ENCODE data around the gene ARHGAP10.

Gene ARHGAP10

GRCh38 chr4:148041606-148042329 lies 309.9 kb downstream of the ARHGAP10 start:
- DNase-seq (ENCODE audit: low spot score), result no peak

GRCh38 chr4:148044089-148044911 lies 312.4 kb downstream of the ARHGAP10 start:
- DNase-seq (ENCODE audit: low spot score), result no peak

DNA sequence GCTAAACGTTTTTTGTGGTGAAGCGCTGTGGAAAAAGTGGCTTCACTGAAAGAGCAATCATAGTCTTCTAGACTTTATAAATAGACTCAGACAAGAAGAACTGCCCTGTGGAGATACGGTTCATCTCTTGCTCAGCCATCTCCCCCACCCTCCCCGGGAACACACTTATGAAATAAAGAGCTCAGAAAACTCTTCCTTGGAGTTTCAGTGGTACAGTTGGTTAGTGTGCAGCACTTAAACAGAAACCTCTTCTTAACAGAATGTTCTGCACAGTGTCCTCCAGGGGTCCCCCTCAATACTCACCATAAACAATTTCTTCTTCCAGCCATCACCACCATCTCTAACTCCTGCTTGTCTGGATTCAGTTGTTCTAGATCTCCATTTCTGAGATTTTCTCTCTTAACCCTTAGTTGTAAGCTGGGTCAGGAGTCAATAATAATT lies 313.0 kb downstream of the ARHGAP10 start:
- no peak for DNase-seq (ENCODE audit: low spot score)

- DNase-seq (ENCODE audit: low spot score), result no peak
Observed at GRCh38 chr4:148048598-148048997, 316.7 kb downstream of the ARHGAP10 start.

DNA sequence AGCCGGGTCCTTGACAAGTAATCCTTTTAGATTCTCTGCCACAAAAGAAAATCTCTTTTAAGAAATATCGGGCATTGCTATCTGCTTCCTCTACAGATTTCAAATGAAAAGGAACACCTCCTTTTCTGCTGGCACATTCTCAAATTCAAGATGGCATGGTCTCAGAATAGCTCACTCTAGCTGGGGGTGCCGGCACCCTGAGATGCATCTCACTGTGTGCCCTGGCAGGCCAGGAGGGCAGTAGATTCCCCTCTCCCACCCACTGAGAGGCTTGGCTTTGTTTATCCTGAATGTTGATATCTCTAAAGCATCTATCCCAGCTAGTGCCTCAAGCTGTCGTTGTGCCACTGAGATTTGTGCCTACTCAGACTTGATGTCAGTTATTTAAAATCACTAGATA lies 319.5 kb downstream of the ARHGAP10 start:
- no peak for DNase-seq (ENCODE audit: low spot score)

DNA sequence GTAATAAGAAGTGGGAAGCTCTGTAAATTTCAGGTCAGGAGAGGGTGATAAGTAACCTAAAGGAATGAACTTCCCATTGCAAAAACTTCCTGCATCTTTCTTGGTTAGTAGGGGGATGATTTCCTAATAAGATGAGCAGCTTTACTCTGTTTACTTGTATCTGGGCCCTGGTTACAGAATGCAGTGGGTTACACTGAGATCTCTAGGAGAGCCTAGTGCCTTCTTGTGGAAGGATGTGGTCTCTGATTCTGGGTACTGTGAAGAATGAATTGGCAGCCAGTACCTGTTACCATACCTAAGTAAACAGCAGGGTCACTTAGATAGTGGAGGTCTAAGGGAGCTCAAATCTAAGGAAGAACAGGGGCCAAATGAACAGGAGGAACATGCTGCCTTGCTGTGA lies 320.6 kb downstream of the ARHGAP10 start:
- no peak for DNase-seq (ENCODE audit: low spot score)

- no peak for DNase-seq (ENCODE audit: low spot score)
Observed at GRCh38 chr4:148053298-148054003, 321.6 kb downstream of the ARHGAP10 start.

DNA sequence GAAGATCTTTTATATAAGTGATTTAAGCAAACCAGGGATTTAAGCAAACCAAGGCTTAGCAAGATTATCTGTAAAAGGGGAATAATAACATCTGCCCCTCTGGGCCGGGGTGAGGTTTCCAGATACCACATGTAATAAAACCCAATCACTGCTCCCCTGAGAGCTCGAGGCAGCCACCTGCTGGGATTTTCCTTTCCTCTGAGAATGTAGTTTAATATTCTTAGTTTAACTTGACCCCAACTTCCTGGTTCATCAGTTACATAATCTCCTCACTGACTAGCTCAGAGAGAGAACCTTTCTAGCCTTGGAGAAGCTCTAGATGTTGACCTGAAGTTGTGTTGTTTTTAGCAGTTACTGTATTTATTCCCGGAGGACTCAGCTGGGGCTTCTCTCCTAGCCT lies 322.4 kb downstream of the ARHGAP10 start:
- no peak for DNase-seq (ENCODE audit: low spot score)

DNA sequence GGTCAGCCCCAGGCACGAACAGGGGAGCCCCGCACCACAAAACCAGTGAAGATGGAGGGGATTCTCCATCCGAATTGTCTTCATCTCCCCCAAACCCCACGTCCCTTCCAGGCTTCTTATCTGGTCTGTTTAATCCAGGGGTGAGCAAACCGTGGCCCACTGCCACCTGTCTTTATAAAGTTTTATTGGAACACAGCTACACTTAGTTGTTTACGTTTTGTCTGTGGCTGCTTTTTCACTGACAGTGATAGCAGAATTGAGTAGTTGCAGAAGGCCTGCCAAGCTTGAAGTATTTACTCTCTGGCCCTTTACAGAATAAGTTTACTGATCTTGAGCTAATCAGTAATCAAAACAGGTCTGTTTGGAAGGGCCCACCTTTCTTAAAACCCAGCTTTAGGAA lies 324.0 kb downstream of the ARHGAP10 start:
- DNase-seq (ENCODE audit: low spot score), result no peak

GRCh38 chr4:148056879-148057278 lies 325.0 kb downstream of the ARHGAP10 start:
- DNase-seq (ENCODE audit: low spot score), result peak; percentile 53

GRCh38 chr4:148057516-148057915 lies 325.6 kb downstream of the ARHGAP10 start:
- DNase-seq (ENCODE audit: low spot score), result no peak

GRCh38 chr4:148057984-148058859 lies 326.3 kb downstream of the ARHGAP10 start:
- DNase-seq (ENCODE audit: low spot score), result no peak

DNA sequence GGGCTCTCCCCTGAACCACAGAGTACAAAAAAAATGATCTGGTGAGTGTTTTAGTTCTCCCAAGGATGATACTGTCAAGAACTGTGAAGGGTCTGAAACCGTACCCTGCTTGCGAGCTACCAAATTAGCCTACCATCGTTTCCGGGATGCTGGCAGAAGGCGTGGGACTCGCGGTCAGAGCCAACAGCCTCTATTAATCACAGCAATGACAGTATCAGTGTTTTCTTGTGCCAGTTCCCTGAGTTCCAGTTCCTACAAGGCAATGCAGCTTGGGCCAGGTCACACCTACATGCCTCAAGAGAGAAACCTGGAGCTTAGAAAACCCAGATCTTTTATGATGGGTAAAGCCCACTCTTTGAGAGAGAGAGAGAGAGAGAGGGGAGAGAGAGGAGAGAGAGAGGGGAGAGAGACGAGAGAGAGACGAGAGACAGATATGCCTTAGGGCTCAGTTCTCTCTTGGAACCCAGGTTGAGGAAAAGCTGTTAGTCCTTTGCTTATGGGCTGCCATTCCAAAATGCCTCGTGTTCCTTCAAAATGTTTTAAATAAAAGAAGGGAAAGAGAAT lies 327.8 kb downstream of the ARHGAP10 start:
- DNase-seq (ENCODE audit: low spot score), result no peak

DNA sequence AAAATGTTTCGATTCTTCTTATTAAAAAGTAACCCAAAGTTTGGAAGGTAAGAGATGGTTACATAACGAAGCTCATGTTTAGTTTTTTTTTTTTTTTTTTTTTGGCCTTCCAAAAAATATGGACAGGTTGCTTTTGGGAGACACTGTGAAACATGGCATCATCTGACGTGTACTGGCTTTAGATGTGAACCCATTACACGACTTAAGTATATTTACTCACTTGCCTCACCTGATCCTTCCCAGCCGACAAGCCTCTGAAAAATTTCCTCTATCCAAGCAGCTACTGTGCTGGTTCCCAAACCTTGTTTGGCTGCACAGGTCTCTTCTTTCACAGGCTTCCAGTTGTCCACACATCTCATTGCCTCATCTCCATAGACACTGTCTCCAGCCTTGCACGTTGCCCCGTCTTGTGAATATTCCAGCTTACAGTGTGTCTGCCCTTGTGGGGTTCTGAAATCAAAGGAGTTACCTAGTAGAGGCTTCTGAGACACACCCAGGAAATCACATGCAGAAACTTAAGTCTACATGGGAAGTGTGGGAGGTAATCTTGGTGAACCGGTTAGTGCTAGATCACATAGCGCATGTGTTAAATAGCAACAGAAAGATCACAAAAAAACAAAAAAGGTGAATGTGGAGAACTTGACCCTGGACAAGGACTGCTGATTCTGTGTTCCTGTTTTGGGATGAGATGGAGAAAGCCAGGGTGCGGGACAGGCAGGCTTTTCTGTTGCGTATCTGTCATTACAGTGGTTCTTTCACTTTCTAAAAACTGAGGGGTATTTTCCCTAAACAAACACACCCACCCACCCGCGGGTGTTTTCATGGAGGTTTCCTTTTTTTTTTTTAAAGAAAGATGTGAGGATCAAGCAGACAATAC lies 328.6 kb downstream of the ARHGAP10 start:
- DNase-seq (ENCODE audit: low spot score), result no peak

DNA sequence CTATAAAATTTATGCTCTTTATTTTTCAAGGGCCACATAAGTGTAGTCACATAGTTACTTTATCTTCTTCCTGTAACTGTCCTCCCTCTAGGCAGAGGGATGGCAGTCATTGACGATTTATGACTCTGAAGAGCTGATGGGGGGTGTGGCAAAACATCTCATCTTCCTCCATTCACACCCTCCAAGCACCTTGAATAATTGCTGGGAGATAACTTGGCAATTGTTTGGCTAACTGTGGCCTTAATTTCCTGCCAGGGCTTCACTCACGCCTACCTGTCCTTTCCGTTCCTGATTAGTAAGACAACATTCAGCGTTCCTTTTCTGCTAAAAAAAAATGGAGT lies 329.2 kb downstream of the ARHGAP10 start:
- no peak for DNase-seq (ENCODE audit: low spot score)

DNA sequence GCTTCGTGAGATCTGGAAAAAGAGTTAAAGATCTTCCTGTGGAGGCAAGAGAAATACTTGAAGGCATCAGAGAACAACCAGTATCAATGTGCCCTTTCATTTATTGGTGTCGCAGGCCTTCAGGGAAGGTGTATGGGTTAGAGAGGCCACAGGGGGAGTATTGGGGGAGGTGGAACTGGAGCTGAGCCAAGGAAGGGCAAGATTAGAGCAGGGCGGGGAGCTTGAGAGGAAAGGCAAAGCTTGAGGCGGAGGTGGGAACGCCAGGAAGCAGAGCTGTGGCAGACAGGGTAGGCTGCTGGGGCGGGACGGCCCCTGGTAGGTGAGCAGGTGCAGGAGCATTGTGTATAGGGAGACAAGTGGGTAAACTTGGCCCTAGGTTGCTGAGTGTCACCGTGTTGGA lies 329.9 kb downstream of the ARHGAP10 start:
- DNase-seq (ENCODE audit: low spot score), result no peak

DNA sequence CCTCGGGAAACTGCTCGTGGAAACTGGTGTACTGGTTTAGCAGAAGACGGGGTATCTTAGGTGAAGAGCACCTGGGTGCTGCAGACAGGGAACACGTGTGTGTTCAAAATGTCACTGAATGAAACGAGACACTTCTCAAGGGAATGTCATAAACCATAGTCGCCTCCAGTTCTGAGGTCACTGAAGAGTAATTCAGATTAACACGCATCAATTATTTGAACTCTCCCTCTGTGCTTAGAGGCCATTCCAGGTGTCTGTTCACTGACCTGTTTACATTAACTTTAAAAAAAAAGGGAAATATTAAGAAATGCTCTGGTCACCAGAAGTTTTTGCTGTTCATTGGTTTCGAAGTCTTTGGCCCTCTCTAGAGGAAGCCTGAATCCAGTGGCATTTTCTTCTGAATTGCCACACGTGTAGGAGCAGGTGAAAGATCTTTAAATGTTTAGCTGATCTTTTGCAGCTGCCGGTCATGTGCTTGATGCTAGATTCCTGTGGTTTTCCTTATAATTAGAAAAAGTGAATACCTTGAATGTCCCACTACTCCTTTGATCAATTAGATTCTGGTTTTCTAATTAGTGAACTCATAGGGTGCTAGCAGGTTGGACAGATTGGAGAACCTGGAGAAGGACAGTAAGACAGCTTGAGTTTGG lies 330.5 kb downstream of the ARHGAP10 start:
- DNase-seq (ENCODE audit: low spot score), result no peak

DNA sequence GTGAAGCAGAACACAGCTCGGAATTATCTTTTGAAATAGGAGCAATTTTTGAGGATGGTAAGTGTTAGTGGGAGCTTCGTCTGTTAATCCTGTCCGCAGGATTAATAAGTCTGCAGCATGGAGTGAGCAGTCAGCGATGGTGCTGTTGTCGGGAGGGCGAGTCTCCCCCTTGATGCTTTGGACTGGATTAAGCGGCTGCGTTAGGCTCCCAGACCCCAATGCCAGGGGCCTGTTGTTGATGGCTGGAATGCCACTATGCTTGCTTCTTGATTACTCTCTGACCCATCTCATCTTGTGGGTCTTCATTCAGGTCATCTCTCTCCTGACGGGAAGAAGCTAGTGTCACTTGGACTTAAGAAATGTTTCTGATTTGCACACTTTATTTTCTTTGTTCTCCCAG lies 332.6 kb downstream of the ARHGAP10 start:
- DNase-seq (ENCODE audit: low spot score), result no peak

DNA sequence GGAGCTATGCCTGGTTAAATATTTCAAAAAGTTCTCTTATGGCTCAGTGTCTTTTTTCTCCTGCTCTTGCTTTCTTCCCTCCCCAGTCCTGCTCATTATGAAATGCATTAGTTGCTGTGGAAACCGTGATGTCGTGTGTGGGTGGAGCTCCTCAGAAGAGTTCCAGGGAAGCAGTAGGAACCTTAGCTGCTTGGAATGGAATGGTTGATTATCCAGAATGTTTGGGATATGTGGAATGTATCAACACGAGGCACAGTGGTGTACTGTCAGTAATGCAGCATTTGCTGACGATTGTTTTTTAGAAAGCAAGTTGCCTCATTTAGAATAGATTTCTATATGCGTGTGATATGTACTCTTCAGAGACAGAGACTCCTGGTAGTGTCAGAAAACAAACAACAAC lies 333.2 kb downstream of the ARHGAP10 start:
- DNase-seq (ENCODE audit: low spot score), result no peak

- DNase-seq (ENCODE audit: low spot score), result no peak
Observed at GRCh38 chr4:148067301-148067916, 335.5 kb downstream of the ARHGAP10 start.

Measured in RKO (cell line).